ENCODE results near the gene MFNG. TPM values are rescaled to one million over a fixed set of nuclear protein-coding genes. Genes with fewer than 3 reads are reported as not detected.

Gene MFNG
- total RNA-seq, 4 donors from 2014 or later, result 12.4 to 47.0 (median 26.5) TPM

GRCh38 chr22:37459206-37459605, 27.0 kb downstream of the MFNG start:
- Histone ChIP-seq H3K9me3 (no peaks in the 10 kb centered on the region), H3K27me3 (no peaks in the 10 kb centered on the region), H3K4me1 (peaks cover 0 to 13% (median 3%) of the 10 kb centered on the region in 4 donors), H3K36me3 (no peaks in the 10 kb centered on the region), H3K27ac (no peak overlapping the region), H3K4me3 (no peak overlapping the region)
- DNase-seq, result peak in 1 of 3 donors; percentile 86
- TF ChIP-seq CTCF (IDR thresholded peaks at IDR 0.05) (no peak), POLR2A (IDR thresholded peaks at IDR 0.05) (no peak)

- Histone ChIP-seq H3K27me3 (no peaks in the 10 kb centered on the region), H3K4me1 (peaks cover 0 to 13% (median 3%) of the 10 kb centered on the region in 4 donors), H3K9me3 (no peaks in the 10 kb centered on the region), H3K4me3 (no peak overlapping the region), H3K36me3 (no peaks in the 10 kb centered on the region), H3K27ac (no peak overlapping the region)
- peak; percentile 78 to 92 (median 89) for DNase-seq
- TF ChIP-seq CTCF (IDR thresholded peaks at IDR 0.05), result peak; percentile 68 to 98 (median 92)
- TF ChIP-seq POLR2A (IDR thresholded peaks at IDR 0.05), result no peak
Observed at GRCh38 chr22:37457093-37457893, 28.9 kb downstream of the MFNG start.

GRCh38 chr22:37456346-37456745, 29.8 kb downstream of the MFNG start:
- no peaks in the 10 kb centered on the region for H3K9me3 ChIP-seq
- TF ChIP-seq POLR2A (IDR thresholded peaks at IDR 0.05), result no peak
- TF ChIP-seq CTCF (IDR thresholded peaks at IDR 0.05), result no peak
- no peak overlapping the region for H3K27ac ChIP-seq
- H3K27me3 ChIP-seq, result no peaks in the 10 kb centered on the region
- no peak for DNase-seq
- H3K36me3 ChIP-seq, result no peaks in the 10 kb centered on the region
- H3K4me1 ChIP-seq, result peaks cover 0 to 13% (median 3%) of the 10 kb centered on the region in 4 donors
- no peak overlapping the region for H3K4me3 ChIP-seq

GRCh38 chr22:37455896-37456295, 30.3 kb downstream of the MFNG start:
- no peaks in the 10 kb centered on the region for H3K27me3 ChIP-seq
- peaks cover 0 to 13% (median 3%) of the 10 kb centered on the region in 4 donors for H3K4me1 ChIP-seq
- no peak for DNase-seq
- TF ChIP-seq POLR2A (IDR thresholded peaks at IDR 0.05), result no peak
- TF ChIP-seq CTCF (IDR thresholded peaks at IDR 0.05), result no peak
- no peak overlapping the region for H3K4me3 ChIP-seq
- no peak overlapping the region for H3K27ac ChIP-seq
- no peaks in the 10 kb centered on the region for H3K9me3 ChIP-seq
- H3K36me3 ChIP-seq, result no peaks in the 10 kb centered on the region

GRCh38 chr22:37454857-37455686, 31.1 kb downstream of the MFNG start:
- Histone ChIP-seq H3K27ac (no peak overlapping the region), H3K27me3 (no peaks in the 10 kb centered on the region), H3K36me3 (no peaks in the 10 kb centered on the region)

More at GRCh38 chr22:37454857-37455686, 31.1 kb downstream of the MFNG start:
- DNase-seq, result no peak
- H3K4me3 ChIP-seq, result no peak overlapping the region
- no peaks in the 10 kb centered on the region for H3K9me3 ChIP-seq
- TF ChIP-seq CTCF (IDR thresholded peaks at IDR 0.05), result no peak
- no peak for TF ChIP-seq POLR2A (IDR thresholded peaks at IDR 0.05)
- peaks cover 0 to 13% (median 3%) of the 10 kb centered on the region in 4 donors for H3K4me1 ChIP-seq
